ENCODE results near the gene ATRX.
"Not testable (repeated sequence)": the region's sequence is repeated elsewhere in the genome, so short reads cannot be mapped to it uniquely, and the experiment has no call there.

Gene ATRX

GRCh38 chrX:77691916-77692315 is 94.1 kb downstream of the ATRX start:
- Histone ChIP-seq H4K20me1 (ENCODE audit: insufficient read depth, low read length, poor library complexity, severe bottlenecking) (no peaks in the 10 kb centered on the region), H3F3A (ENCODE audit: low read depth) (no peaks in the 10 kb centered on the region), H3K36me3 (ENCODE audit: insufficient read depth, low read length) (peaks cover 61% of the 10 kb centered on the region; the same call in 1 of the 2 replicates), H3K4me1 (ENCODE audit: insufficient read depth, low read length, poor library complexity, severe bottlenecking) (no peaks in the 10 kb centered on the region), H2AFZ (ENCODE audit: low read length) (no peak overlapping the region), H3K4me2 (ENCODE audit: low read depth, low read length, poor library complexity, severe bottlenecking) (no peak overlapping the region), H3K27me3 (ENCODE audit: insufficient read depth, low read length, poor library complexity, severe bottlenecking) (no peaks in the 10 kb centered on the region), H3K79me2 (ENCODE audit: insufficient read depth, low read length) (no peaks in the 10 kb centered on the region), H3K4me3 (ENCODE audit: low read length, poor library complexity, severe bottlenecking) (no peak overlapping the region), H3K9me2 (replicated peaks; ENCODE audit: low read depth, low read length) (no peaks in the 10 kb centered on the region), H3K9ac (ENCODE audit: low read depth, low read length, poor library complexity, severe bottlenecking) (no peak overlapping the region), H3K9me3 (ENCODE audit: insufficient read depth, low read depth, low read length) (no peaks in the 10 kb centered on the region)
- TF ChIP-seq CTCF (conservative IDR thresholded peaks at IDR 0.05; ENCODE audit: low read length) (no peak), EZH2phosphoT487 (IDR thresholded peaks at IDR 0.05; ENCODE audit: borderline replicate concordance) (no peak)

- no peaks in the 10 kb centered on the region for H3K4me1 ChIP-seq (ENCODE audit: insufficient read depth, low read length, poor library complexity, severe bottlenecking)
- no peak overlapping the region for H3K4me2 ChIP-seq (ENCODE audit: low read depth, low read length, poor library complexity, severe bottlenecking)
- H3F3A ChIP-seq (ENCODE audit: low read depth) = no peaks in the 10 kb centered on the region
- H3K36me3 ChIP-seq (ENCODE audit: insufficient read depth, low read length) = peaks cover 60% of the 10 kb centered on the region; the same call in 1 of the 2 replicates
- no peak overlapping the region for H3K4me3 ChIP-seq (ENCODE audit: low read length, poor library complexity, severe bottlenecking)
- H4K20me1 ChIP-seq (ENCODE audit: insufficient read depth, low read length, poor library complexity, severe bottlenecking) = no peaks in the 10 kb centered on the region
- TF ChIP-seq EZH2phosphoT487 (IDR thresholded peaks at IDR 0.05; ENCODE audit: borderline replicate concordance) = no peak
- no peak for TF ChIP-seq CTCF (conservative IDR thresholded peaks at IDR 0.05; ENCODE audit: low read length)
- no peaks in the 10 kb centered on the region for H3K9me3 ChIP-seq (ENCODE audit: insufficient read depth, low read depth, low read length)
- no peaks in the 10 kb centered on the region for H3K27me3 ChIP-seq (ENCODE audit: insufficient read depth, low read length, poor library complexity, severe bottlenecking)
- no peak overlapping the region for H3K9ac ChIP-seq (ENCODE audit: low read depth, low read length, poor library complexity, severe bottlenecking)
- H3K79me2 ChIP-seq (ENCODE audit: insufficient read depth, low read length) = no peaks in the 10 kb centered on the region
- H3K9me2 ChIP-seq (replicated peaks; ENCODE audit: low read depth, low read length) = no peaks in the 10 kb centered on the region
- H2AFZ ChIP-seq (ENCODE audit: low read length) = no peak overlapping the region
Observed at GRCh38 chrX:77689376-77689775, 96.6 kb downstream of the ATRX start.

GRCh38 chrX:77685683-77686082 is 100.3 kb downstream of the ATRX start:
- H3K79me2 ChIP-seq (ENCODE audit: insufficient read depth, low read length); H3K9me2 ChIP-seq (replicated peaks; ENCODE audit: low read depth, low read length); H3K9me3 ChIP-seq (ENCODE audit: insufficient read depth, low read depth, low read length); H3K4me1 ChIP-seq (ENCODE audit: insufficient read depth, low read length, poor library complexity, severe bottlenecking); H3K9ac ChIP-seq (ENCODE audit: low read depth, low read length, poor library complexity, severe bottlenecking); H3K27me3 ChIP-seq (ENCODE audit: insufficient read depth, low read length, poor library complexity, severe bottlenecking); H3F3A ChIP-seq (ENCODE audit: low read depth); H3K4me2 ChIP-seq (ENCODE audit: low read depth, low read length, poor library complexity, severe bottlenecking); H4K20me1 ChIP-seq (ENCODE audit: insufficient read depth, low read length, poor library complexity, severe bottlenecking); H3K4me3 ChIP-seq (ENCODE audit: low read length, poor library complexity, severe bottlenecking); H2AFZ ChIP-seq (ENCODE audit: low read length): not testable (repeated sequence)
- peaks cover 72% of the 10 kb centered on the region for H3K36me3 ChIP-seq (ENCODE audit: insufficient read depth, low read length)

GRCh38 chrX:77679144-77679543 is 106.9 kb downstream of the ATRX start:
- Histone ChIP-seq H3K36me3 (ENCODE audit: insufficient read depth, low read length) (peaks cover 40% of the 10 kb centered on the region), H3K27me3 (ENCODE audit: insufficient read depth, low read length, poor library complexity, severe bottlenecking) (no peaks in the 10 kb centered on the region), H3K79me2 (ENCODE audit: insufficient read depth, low read length) (no peaks in the 10 kb centered on the region)

More at GRCh38 chrX:77679144-77679543, 106.9 kb downstream of the ATRX start:
- Histone ChIP-seq H4K20me1 (ENCODE audit: insufficient read depth, low read length, poor library complexity, severe bottlenecking) (no peaks in the 10 kb centered on the region), H3F3A (ENCODE audit: low read depth) (no peaks in the 10 kb centered on the region), H3K9me3 (ENCODE audit: insufficient read depth, low read depth, low read length) (no peaks in the 10 kb centered on the region), H3K4me1 (ENCODE audit: insufficient read depth, low read length, poor library complexity, severe bottlenecking) (no peaks in the 10 kb centered on the region), H2AFZ (ENCODE audit: low read length) (no peak overlapping the region), H3K4me3 (ENCODE audit: low read length, poor library complexity, severe bottlenecking) (no peak overlapping the region), H3K4me2 (ENCODE audit: low read depth, low read length, poor library complexity, severe bottlenecking) (no peak overlapping the region), H3K9ac (ENCODE audit: low read depth, low read length, poor library complexity, severe bottlenecking) (no peak overlapping the region), H3K9me2 (replicated peaks; ENCODE audit: low read depth, low read length) (no peaks in the 10 kb centered on the region)
- TF ChIP-seq CTCF (conservative IDR thresholded peaks at IDR 0.05; ENCODE audit: low read length) (no peak), EZH2phosphoT487 (IDR thresholded peaks at IDR 0.05; ENCODE audit: borderline replicate concordance) (no peak)

Data from Loucy (cell line).